Lower leg skin (tissue), 4 donors: ENCODE data around the gene PXMP2. TPM values are rescaled to one million over a fixed set of nuclear protein-coding genes. Genes with fewer than 3 reads are reported as not detected.

Experiments used
- DNase-seq, 2 donors: peaks; one replicate each; pipeline ENCODE4 v3.0.0-alpha.2; 2019; ENCODE audit warnings: low spot score in 2 of 2
- H3K4me3 ChIP-seq: fragments of 200-600 bp; sonication (generic); 2 replicates; pipeline ENCODE4 v1.5.1; 2017; ENCODE audit warnings: mild to moderate bottlenecking, low read depth; ENCODE audit not compliant: poor library complexity, severe bottlenecking
- POLR2A ChIP-seq, 2 donors: fragments of 450-650 bp; IDR thresholded peaks; one replicate each; pipeline ENCODE4 v1.6.1; 2016 to 2017; ENCODE audit warnings: antibody characterized with exemption in 2 of 2, mild to moderate bottlenecking in 1 of 2, moderate library complexity in 1 of 2
- WGBS, 2 donors: methylation state at CpG; one replicate each; pipeline ENCODE4 v1.1.5; 2018; 5-methylcytosine and 5-hydroxymethylcytosine counted together
- intact Hi-C: fragments of 100-400 bp; cut with DNase I; formaldehyde crosslinking; loops from one replicate; pipeline ENCODE4 v1.15.0; 2023; ENCODE audit warnings: low total_unique reads
- total RNA-seq, 4 donors: library from RNA; depleted of rRNA; stranded (reverse); fragments of >200 nt; gene quantifications; one replicate each; pipeline ENCODE4 v1.1.0, GENCODE V29; 2016
- TF ChIP-seq, protein P1 (sequence below), 3 donors: fragments of 450-650 bp; IDR thresholded peaks; one replicate each; pipeline ENCODE4 v1.5.1; 2016; ENCODE audit warnings: antibody characterized with exemption in 3 of 3, mild to moderate bottlenecking in 3 of 3, moderate library complexity in 2 of 3

Gene PXMP2
- total RNA-seq, 4 donors from 2014 or later, result 13.7 to 33.4 (median 19.1) TPM

DNA sequence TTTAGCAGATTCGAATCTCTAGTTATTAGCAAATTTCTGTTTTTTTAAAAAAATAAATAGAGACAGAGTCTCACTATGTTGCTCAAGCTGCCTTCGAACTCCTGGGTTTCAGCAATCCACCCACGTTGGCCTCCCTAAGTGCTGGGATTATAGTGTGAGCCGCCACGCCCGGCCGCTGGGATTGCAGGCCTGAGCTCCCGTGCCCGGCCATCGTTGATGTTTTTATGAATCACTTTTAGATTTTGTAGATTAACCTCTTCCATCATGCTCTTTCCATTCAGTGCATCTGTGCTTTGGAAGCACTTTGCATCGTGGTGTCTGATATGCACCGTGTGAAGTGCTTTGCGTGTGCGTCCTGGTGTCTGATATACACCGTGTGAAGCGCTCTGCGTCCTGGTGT, 44.2 kb downstream of the PXMP2 start:
- TF ChIP-seq, protein P1, sequence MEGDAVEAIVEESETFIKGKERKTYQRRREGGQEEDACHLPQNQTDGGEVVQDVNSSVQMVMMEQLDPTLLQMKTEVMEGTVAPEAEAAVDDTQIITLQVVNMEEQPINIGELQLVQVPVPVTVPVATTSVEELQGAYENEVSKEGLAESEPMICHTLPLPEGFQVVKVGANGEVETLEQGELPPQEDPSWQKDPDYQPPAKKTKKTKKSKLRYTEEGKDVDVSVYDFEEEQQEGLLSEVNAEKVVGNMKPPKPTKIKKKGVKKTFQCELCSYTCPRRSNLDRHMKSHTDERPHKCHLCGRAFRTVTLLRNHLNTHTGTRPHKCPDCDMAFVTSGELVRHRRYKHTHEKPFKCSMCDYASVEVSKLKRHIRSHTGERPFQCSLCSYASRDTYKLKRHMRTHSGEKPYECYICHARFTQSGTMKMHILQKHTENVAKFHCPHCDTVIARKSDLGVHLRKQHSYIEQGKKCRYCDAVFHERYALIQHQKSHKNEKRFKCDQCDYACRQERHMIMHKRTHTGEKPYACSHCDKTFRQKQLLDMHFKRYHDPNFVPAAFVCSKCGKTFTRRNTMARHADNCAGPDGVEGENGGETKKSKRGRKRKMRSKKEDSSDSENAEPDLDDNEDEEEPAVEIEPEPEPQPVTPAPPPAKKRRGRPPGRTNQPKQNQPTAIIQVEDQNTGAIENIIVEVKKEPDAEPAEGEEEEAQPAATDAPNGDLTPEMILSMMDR (IDR thresholded peaks at IDR 0.05), result no peak
- no peak for TF ChIP-seq POLR2A (IDR thresholded peaks at IDR 0.05)
- intact Hi-C loops, result no loop called here
- 89 to 90% methylated on average over 17 of the region's 17 CpGs for WGBS, 2 donors
- no peak overlapping the region for H3K4me3 ChIP-seq
- DNase-seq, result no peak

DNA sequence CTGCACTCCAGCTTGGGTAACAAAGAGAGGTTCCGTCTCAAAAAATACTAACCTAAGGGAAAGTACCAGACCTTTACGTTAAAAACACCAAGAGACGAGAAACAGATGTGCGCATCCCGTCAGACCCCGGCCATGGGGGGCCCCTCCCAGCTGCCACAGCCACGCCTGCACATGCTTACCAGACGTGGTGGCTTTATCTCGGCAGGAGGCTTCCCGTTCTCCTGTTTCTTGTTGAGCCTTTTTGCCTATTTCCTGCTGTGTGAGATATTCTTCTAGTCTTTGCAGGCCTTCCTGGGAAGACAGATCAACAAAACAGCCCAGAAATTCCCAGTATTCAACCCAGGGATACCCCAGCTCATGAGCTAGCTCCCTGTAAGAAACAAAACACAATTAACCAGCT, 46.8 kb downstream of the PXMP2 start:
- WGBS, 2 donors, result 77 to 79% methylated on average over 10 of the region's 10 CpGs
- TF ChIP-seq, protein P1 (IDR thresholded peaks at IDR 0.05), result no peak
- no peak for TF ChIP-seq POLR2A (IDR thresholded peaks at IDR 0.05)
- H3K4me3 ChIP-seq, result no peak overlapping the region
- DNase-seq, result no peak
- intact Hi-C loops, result no loop called here

DNA sequence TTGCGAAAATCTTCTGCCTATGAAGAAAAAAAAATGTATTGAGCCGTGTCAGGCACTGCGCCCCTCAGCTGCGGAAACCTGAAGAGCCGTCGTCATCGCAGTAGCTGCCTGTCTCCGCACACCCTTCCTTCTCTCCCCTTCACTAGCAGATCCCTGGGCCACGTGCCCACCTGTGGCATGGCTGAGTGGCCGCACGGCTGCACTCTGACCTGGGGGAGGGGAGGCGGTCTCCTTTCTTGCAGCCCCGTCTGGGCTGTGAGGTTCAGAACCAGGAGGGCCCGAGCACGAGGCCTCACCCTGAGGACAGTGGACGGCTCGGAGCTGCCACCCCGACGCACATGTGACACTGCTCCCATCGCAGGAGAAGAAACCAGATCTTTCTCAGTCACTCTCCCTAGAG, 48.1 kb downstream of the PXMP2 start:
- DNase-seq, result no peak
- TF ChIP-seq POLR2A (IDR thresholded peaks at IDR 0.05), result no peak
- TF ChIP-seq, protein P1 (IDR thresholded peaks at IDR 0.05), result no peak
- intact Hi-C loops, result no loop called here
- WGBS, 2 donors, result 86 to 91% methylated on average over 20 of the region's 20 CpGs
- H3K4me3 ChIP-seq, result no peak overlapping the region

DNA sequence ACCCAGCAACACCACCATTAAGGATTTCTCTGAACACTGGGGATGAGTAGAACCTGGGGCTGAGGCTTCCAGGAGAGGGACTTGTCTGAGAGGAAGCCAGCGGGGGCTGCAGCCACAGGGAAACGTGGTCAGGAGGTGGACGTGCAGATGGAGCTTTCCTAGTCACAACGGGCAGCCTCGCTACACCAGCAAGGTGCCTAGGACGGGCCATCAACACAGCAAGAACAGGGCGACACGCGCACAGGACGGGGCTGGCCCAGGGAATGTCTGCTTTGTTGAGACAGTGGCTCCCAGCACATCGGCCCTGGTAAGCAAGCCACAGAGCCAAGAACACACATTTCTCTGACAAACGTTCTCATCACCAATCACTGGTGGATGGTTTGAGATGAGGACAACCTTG, 49.0 kb downstream of the PXMP2 start:
- 84 to 90% methylated on average over 12 of the region's 12 CpGs for WGBS, 2 donors
- DNase-seq, result no peak
- H3K4me3 ChIP-seq, result no peak overlapping the region
- intact Hi-C loops, result no loop called here
- no peak for TF ChIP-seq POLR2A (IDR thresholded peaks at IDR 0.05)
- TF ChIP-seq, protein P1 (IDR thresholded peaks at IDR 0.05), result no peak

DNA sequence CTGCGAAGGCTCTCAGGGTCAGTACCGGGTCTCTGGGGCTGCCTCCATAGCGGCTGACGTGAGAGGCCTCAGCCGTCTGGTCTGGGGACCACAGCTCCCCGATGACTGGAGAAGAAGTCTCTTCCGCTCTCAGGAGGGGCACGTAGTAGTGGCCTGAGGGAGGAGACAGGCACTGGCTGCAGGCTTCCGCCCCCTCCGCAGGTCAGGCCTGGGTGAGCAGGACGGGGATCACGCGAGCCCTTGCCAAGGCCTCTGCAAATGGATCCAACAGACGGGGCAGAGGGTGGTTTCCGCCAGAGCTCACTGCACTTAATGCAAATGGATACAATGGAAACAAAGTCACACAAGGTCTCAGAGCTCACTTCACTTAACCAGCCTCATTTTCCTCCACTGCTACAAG, 49.5 kb downstream of the PXMP2 start:
- no peak for TF ChIP-seq POLR2A (IDR thresholded peaks at IDR 0.05)
- TF ChIP-seq, protein P1 (IDR thresholded peaks at IDR 0.05), result no peak
- WGBS, 2 donors, result 94 to 96% methylated on average over 15 of the region's 15 CpGs
- intact Hi-C loops, result no loop called here
- no peak for DNase-seq
- no peak overlapping the region for H3K4me3 ChIP-seq

DNA sequence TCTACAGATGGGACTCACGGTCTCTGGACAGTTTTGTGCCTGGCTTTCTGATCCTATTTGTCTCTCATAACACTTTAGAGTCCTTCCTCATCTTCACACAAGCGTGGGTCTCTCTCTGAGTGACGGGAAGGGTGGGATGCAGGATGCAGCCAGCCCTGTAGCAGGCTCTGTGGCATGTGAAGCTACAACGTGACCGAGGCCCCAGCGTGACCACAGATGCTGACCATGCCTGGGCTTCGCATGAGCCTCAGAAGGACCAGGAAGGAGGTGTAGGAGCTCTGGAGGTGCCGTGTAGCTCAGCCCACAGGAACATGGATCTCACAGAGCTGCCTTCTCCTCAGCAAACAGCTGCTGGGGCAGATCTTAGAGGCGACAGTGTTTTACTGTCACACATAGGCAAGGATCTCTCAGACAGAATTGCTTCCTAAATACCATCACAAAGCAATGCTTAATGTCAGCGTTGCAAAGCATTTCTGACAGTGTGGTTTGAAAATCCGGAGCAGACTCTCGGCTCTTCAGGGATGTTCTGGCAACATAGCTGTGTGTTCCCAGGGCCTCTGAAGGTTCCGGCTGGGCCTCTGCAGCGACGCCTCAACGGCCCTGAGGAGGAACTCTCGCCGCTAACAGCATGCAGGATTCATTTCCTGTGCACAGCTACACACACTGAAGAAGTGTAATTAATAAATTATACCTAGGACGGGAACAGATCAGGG, 52.4 kb downstream of the PXMP2 start:
- intact Hi-C loops, result no loop called here
- no peak for DNase-seq
- 82 to 86% methylated on average over 19 of the region's 19 CpGs for WGBS, 2 donors
- H3K4me3 ChIP-seq, result no peak overlapping the region
- TF ChIP-seq, protein P1 (IDR thresholded peaks at IDR 0.05), result no peak
- TF ChIP-seq POLR2A (IDR thresholded peaks at IDR 0.05), result no peak
